ENCODE results near the gene CDC42EP5.

Gene CDC42EP5

DNA sequence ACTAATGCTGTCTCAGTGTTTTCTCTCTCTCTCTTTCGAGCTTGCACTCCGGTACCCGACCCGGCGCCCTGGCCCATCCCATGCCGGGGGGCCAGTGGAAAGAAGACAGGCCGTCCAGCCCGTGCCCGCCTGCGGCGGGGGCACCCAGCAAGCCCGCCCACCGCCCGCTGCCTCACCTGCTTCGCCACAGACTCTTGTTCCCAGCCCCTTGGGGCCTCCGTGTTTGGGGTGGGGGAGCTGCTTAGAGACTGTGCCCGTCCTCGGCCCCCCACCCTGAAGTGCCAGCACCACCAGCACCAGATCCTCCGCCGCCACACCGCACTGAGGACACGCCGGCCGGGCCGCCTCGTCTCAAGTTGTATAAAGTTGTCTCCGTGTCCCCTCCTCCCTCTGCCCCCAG, 11.9 kb downstream of the CDC42EP5 start:
- Histone ChIP-seq H3K27ac (ENCODE audit: low read depth, low read length) (no peak overlapping the region), H3K4me2 (ENCODE audit: low read length) (no peak overlapping the region), H3K79me2 (ENCODE audit: control insufficient read depth, low read length) (peaks cover 28% of the 10 kb centered on the region), H3K9me3 (ENCODE audit: control insufficient read depth, insufficient read depth, low read length) (no peaks in the 10 kb centered on the region), H4K20me1 (ENCODE audit: control insufficient read depth, insufficient read depth, low read depth, low read length) (no peaks in the 10 kb centered on the region; the same call in 1 of the 2 replicates), H3K36me3 (ENCODE audit: control insufficient read depth, low read length) (peaks cover 60% of the 10 kb centered on the region), H3K4me1 (ENCODE audit: control insufficient read depth, low read length) (peaks cover 30% of the 10 kb centered on the region), H3F3A (ENCODE audit: control insufficient read depth, insufficient read depth) (peaks cover 6% of the 10 kb centered on the region; the same call in 1 of the 2 replicates), H3K27me3 (ENCODE audit: control insufficient read depth, low read length) (no peaks in the 10 kb centered on the region), H3K4me3 (ENCODE audit: low read length) (no peak overlapping the region), H3K9me2 (replicated peaks; ENCODE audit: control insufficient read depth, low read length) (no peaks in the 10 kb centered on the region)
- TF ChIP-seq EZH2phosphoT487 (IDR thresholded peaks at IDR 0.05; ENCODE audit: borderline replicate concordance, low read length) (no peak), CTCF (IDR thresholded peaks at IDR 0.05; ENCODE audit: low read depth, low read length, poor library complexity, severe bottlenecking) (no peak)

- no peak for TF ChIP-seq CTCF (IDR thresholded peaks at IDR 0.05; ENCODE audit: low read depth, low read length, poor library complexity, severe bottlenecking)
- no peak for TF ChIP-seq EZH2phosphoT487 (IDR thresholded peaks at IDR 0.05; ENCODE audit: borderline replicate concordance, low read length)
- Histone ChIP-seq H3K79me2 (ENCODE audit: control insufficient read depth, low read length) (peaks cover 28% of the 10 kb centered on the region), H3K36me3 (ENCODE audit: control insufficient read depth, low read length) (peaks cover 68% of the 10 kb centered on the region), H4K20me1 (ENCODE audit: control insufficient read depth, insufficient read depth, low read depth, low read length) (no peaks in the 10 kb centered on the region; the same call in 1 of the 2 replicates), H3K4me1 (ENCODE audit: control insufficient read depth, low read length) (peaks cover 30% of the 10 kb centered on the region), H3K27me3 (ENCODE audit: control insufficient read depth, low read length) (no peaks in the 10 kb centered on the region), H3F3A (ENCODE audit: control insufficient read depth, insufficient read depth) (peaks cover 6% of the 10 kb centered on the region; the same call in 1 of the 2 replicates), H3K4me2 (ENCODE audit: low read length) (no peak overlapping the region), H3K4me3 (ENCODE audit: low read length) (no peak overlapping the region), H3K9me2 (replicated peaks; ENCODE audit: control insufficient read depth, low read length) (no peaks in the 10 kb centered on the region), H3K9me3 (ENCODE audit: control insufficient read depth, insufficient read depth, low read length) (no peaks in the 10 kb centered on the region), H3K27ac (ENCODE audit: low read depth, low read length) (no peak overlapping the region)
Observed at GRCh38 chr19:54460230-54461005, 12.7 kb downstream of the CDC42EP5 start.

DNA sequence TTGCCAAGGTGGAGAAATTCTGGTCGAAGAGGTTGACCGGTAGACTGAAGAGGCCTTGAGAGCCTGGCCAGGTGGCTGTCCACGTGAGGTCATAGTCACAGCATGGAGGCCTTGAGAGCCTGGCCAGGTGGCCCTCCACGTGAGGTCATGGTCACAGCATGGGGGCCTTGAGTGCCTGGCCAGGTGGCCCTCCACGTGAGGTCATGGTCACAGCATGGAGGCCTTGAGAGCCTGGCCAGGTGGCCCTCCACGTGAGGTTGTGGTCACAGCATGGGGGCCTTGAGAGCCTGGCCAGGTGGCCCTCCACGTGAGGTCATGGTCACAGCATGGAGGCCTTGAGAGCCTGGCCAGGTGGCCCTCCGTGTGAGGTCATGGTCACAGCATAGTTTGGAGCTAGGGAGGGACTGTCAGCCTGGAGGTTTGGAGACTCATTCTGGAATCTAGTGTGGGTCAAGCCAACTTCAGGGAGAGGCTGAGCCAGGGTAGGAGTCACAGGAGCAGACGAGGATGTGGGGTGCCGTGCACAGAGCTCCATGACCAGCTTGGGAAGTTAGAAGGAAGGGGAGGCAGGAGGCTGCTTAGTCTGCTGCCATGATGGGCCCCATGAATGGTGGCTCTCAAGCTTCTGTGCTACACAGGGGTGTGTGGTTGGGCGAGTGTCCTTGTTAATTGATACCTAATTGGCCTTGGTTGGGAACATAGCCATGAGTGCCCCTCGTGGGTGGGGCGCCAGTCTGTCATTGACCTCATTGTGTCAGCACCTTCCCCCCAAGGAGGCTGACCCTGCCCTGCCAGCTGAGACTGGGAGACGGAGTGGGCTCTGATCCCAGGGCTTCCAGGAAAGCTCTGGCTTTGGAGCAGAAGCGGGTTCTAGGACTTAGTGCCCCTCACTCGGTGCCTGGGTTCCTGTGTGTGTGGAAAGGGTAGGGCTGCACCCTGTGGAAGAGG, 13.5 kb downstream of the CDC42EP5 start:
- H4K20me1 ChIP-seq (ENCODE audit: control insufficient read depth, insufficient read depth, low read depth, low read length): no peaks in the 10 kb centered on the region; the same call in 1 of the 2 replicates
- no peak for TF ChIP-seq CTCF (IDR thresholded peaks at IDR 0.05; ENCODE audit: low read depth, low read length, poor library complexity, severe bottlenecking)
- no peak for TF ChIP-seq EZH2phosphoT487 (IDR thresholded peaks at IDR 0.05; ENCODE audit: borderline replicate concordance, low read length)
- H3K36me3 ChIP-seq (ENCODE audit: control insufficient read depth, low read length): peaks cover 76% of the 10 kb centered on the region
- H3F3A ChIP-seq (ENCODE audit: control insufficient read depth, insufficient read depth): peaks cover 6% of the 10 kb centered on the region; the same call in 1 of the 2 replicates
- H3K9me3 ChIP-seq (ENCODE audit: control insufficient read depth, insufficient read depth, low read length): no peaks in the 10 kb centered on the region
- H3K4me3 ChIP-seq (ENCODE audit: low read length): no peak overlapping the region
- peaks cover 27% of the 10 kb centered on the region for H3K4me1 ChIP-seq (ENCODE audit: control insufficient read depth, low read length)
- H3K4me2 ChIP-seq (ENCODE audit: low read length): no peak overlapping the region
- H3K27ac ChIP-seq (ENCODE audit: low read depth, low read length): no peak overlapping the region
- no peaks in the 10 kb centered on the region for H3K27me3 ChIP-seq (ENCODE audit: control insufficient read depth, low read length)
- peaks cover 29% of the 10 kb centered on the region for H3K79me2 ChIP-seq (ENCODE audit: control insufficient read depth, low read length)
- no peaks in the 10 kb centered on the region for H3K9me2 ChIP-seq (replicated peaks; ENCODE audit: control insufficient read depth, low read length)
